Panc1 (cell line): ENCODE data around the gene CEP83.

ENCODE experiments used
- POLR2AphosphoS5 ChIP-seq: IDR thresholded peaks from 2 replicates; pipeline ENCODE4 v1.6.1; 2012; ENCODE audit warnings: mild to moderate bottlenecking, low read depth, low read length, moderate library complexity
- SIN3A ChIP-seq: IDR thresholded peaks from 2 replicates; pipeline ENCODE4 v1.6.1; 2012; ENCODE audit warnings: low read depth, mild to moderate bottlenecking, low read length, moderate library complexity, borderline replicate concordance; ENCODE audit not compliant: insufficient read depth
- TCF7L2 ChIP-seq: IDR thresholded peaks from 2 replicates; pipeline ENCODE4 v1.6.1; 2011; ENCODE audit warnings: mild to moderate bottlenecking, low read depth, low read length, inconsistent platforms
- TF ChIP-seq, protein P1 (sequence below): fragments of 450-650 bp; IDR thresholded peaks from 2 replicates; pipeline ENCODE4 v1.5.1; 2017; ENCODE audit warnings: mild to moderate bottlenecking
- TF ChIP-seq, protein P2 (sequence below), 2 experiments: IDR thresholded peaks; 2 replicates each; pipeline ENCODE4 v1.6.1; 2011 to 2012; ENCODE audit warnings: low read depth in 2 of 2, control low read depth in 1 of 2, low read length in 1 of 2, mild to moderate bottlenecking in 1 of 2, moderate library complexity in 1 of 2; ENCODE audit not compliant: insufficient read depth in 1 of 2

DNA sequence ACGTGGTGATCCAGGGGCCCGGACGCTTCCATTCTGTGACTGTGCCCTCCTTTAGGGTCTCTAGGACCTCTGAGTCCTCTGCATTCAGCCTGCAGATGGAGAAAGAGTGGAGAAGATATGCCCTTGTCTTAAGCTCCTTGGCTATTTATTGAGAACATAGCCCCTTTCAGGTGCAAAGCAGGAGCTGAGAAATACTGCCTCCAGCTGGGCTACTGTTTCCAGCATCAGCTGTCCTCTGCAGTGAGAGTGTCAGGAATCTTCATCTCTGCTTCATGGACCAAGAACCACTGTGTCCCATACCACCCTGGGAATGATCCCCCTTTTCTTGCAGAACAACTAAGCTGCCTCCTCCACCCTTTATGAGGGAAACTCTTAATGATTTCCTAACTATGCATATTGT lies 47.8 kb upstream of the CEP83 start:
- TF ChIP-seq, protein P1, sequence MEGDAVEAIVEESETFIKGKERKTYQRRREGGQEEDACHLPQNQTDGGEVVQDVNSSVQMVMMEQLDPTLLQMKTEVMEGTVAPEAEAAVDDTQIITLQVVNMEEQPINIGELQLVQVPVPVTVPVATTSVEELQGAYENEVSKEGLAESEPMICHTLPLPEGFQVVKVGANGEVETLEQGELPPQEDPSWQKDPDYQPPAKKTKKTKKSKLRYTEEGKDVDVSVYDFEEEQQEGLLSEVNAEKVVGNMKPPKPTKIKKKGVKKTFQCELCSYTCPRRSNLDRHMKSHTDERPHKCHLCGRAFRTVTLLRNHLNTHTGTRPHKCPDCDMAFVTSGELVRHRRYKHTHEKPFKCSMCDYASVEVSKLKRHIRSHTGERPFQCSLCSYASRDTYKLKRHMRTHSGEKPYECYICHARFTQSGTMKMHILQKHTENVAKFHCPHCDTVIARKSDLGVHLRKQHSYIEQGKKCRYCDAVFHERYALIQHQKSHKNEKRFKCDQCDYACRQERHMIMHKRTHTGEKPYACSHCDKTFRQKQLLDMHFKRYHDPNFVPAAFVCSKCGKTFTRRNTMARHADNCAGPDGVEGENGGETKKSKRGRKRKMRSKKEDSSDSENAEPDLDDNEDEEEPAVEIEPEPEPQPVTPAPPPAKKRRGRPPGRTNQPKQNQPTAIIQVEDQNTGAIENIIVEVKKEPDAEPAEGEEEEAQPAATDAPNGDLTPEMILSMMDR: no peak
- TF ChIP-seq SIN3A (no peak), POLR2AphosphoS5 (no peak), TCF7L2 (no peak)
- TF ChIP-seq, protein P2, sequence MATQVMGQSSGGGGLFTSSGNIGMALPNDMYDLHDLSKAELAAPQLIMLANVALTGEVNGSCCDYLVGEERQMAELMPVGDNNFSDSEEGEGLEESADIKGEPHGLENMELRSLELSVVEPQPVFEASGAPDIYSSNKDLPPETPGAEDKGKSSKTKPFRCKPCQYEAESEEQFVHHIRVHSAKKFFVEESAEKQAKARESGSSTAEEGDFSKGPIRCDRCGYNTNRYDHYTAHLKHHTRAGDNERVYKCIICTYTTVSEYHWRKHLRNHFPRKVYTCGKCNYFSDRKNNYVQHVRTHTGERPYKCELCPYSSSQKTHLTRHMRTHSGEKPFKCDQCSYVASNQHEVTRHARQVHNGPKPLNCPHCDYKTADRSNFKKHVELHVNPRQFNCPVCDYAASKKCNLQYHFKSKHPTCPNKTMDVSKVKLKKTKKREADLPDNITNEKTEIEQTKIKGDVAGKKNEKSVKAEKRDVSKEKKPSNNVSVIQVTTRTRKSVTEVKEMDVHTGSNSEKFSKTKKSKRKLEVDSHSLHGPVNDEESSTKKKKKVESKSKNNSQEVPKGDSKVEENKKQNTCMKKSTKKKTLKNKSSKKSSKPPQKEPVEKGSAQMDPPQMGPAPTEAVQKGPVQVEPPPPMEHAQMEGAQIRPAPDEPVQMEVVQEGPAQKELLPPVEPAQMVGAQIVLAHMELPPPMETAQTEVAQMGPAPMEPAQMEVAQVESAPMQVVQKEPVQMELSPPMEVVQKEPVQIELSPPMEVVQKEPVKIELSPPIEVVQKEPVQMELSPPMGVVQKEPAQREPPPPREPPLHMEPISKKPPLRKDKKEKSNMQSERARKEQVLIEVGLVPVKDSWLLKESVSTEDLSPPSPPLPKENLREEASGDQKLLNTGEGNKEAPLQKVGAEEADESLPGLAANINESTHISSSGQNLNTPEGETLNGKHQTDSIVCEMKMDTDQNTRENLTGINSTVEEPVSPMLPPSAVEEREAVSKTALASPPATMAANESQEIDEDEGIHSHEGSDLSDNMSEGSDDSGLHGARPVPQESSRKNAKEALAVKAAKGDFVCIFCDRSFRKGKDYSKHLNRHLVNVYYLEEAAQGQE (IDR thresholded peaks at IDR 0.05; ENCODE audit: insufficient read depth in 1 of 2, low read depth in 2 of 2, low read length in 1 of 2): no peak
